C4-2B (cell line): Measurements from ENCODE around the gene GRIA1.

ENCODE experiments used
- ZFX ChIP-seq: fragments of 450-650 bp; IDR thresholded peaks from 2 replicates; pipeline ENCODE4 v1.6.1; 2017
- TF ChIP-seq, protein P1 (sequence below): fragments of 450-650 bp; conservative IDR thresholded peaks from 2 replicates; pipeline ENCODE4 v1.5.1; 2017; ENCODE audit warnings: mild to moderate bottlenecking

DNA sequence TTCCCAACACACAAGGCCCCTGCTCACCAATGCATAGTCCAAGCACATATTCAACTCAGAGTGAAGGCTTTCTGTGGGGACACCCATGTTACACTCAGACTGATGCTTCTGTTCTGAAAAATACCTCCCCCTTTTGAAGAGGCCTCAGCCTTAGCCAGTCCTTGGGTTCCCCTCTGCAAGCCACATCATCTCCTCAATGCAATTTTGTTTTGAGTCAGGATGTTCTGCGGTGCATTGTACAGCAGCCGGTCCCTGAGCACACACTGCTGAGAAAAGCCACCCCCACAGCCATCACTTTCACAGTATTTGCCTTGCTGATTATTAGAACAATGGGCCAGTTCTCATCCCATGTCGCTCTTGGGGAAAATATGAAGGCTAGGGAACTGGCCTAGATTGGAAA is 307.0 kb downstream of the GRIA1 start:
- TF ChIP-seq, protein P1, sequence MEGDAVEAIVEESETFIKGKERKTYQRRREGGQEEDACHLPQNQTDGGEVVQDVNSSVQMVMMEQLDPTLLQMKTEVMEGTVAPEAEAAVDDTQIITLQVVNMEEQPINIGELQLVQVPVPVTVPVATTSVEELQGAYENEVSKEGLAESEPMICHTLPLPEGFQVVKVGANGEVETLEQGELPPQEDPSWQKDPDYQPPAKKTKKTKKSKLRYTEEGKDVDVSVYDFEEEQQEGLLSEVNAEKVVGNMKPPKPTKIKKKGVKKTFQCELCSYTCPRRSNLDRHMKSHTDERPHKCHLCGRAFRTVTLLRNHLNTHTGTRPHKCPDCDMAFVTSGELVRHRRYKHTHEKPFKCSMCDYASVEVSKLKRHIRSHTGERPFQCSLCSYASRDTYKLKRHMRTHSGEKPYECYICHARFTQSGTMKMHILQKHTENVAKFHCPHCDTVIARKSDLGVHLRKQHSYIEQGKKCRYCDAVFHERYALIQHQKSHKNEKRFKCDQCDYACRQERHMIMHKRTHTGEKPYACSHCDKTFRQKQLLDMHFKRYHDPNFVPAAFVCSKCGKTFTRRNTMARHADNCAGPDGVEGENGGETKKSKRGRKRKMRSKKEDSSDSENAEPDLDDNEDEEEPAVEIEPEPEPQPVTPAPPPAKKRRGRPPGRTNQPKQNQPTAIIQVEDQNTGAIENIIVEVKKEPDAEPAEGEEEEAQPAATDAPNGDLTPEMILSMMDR: no peak
- TF ChIP-seq ZFX: no peak
